NCI-H2196 treated with DMSO at 0.1 percent for 48 hours (cell line): ENCODE measurements around the gene MBTPS1.
A peak's percentile ranks its signal among the peaks of the same experiment; 100 is the strongest.

Source experiments
- DNase-seq: peaks from one replicate; lab custom pipeline; 2025; ENCODE audit not compliant: unreplicated experiment; lab: John Stamatoyannopoulos, UW

MBTPS1 gene

DNA sequence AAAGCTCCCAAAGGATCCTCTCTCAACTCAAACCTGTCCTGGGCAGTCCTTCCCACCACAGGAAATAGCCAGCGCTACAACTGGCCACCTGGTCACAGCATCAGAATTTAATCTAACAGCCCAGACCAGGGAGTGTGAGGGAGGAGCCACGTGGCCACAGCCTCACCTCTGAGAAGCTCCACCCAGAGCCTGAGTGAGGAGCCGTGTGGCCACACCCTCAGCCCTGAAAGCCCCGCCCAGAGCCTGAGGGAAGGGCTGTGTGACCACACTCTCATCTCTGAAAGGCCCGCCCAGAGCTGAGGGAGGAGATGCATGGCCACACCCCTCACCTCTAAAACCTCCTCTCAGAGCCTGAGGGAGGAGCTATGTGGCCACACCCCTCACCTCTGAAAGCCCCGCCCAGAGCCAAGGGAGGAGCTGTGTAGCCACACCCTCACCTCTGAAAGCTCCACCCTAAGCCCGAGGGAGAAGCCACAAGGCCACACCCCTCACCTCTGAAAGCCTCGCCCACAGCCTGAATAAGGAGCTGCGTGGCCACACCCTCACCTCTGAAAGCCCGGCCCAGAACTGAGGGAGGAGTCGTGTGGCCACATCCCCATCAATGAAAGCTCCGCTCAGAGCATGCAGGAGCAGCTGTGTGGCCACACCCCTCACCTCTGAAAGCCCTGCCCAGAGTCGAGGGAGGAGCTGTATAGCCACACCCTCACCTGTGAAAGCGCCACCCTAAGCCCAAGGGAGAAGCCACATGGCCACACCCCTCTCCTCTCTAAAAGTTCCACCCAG, 102.8 kb downstream of the MBTPS1 start:
- peak; percentile 79 for DNase-seq

DNA sequence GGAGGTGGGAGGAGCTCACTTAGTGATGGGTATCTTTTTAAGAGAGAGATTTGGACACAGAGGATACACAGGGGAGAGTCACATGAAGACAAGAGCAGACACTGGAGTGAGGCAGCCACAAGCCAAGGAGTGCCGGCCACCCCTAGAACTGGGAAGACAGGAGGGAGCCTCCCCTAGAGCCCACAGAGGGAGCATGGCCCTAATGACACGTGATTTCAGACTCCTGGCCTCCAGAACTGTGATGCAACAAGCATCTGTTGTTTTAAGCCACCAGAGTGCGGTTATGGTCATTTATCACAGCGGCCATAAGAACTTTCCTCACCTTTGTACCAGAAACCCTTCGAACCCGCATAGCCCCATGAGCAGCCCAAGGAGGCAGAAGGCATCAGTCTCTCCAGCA, 107.5 kb downstream of the MBTPS1 start:
- no peak for DNase-seq

DNA sequence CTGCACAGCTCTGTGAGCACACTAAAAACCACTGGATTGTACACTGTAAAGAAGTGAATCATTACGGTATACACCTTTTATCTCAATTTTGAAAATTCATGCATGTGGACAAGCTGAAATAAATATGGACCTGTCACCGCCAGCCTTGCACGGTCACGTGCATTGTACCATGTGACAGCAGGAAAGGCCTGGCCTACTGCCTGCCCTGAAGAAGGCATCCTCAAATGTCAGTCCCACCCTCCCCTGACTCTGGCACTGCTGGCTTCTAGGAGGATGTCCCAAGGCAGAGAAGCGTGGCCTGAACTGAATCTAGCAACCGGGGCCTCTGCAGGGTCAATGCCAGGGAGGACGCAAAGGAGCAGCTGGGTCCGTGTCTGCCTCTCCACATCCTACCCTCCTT, 108.8 kb downstream of the MBTPS1 start:
- no peak for DNase-seq

DNA sequence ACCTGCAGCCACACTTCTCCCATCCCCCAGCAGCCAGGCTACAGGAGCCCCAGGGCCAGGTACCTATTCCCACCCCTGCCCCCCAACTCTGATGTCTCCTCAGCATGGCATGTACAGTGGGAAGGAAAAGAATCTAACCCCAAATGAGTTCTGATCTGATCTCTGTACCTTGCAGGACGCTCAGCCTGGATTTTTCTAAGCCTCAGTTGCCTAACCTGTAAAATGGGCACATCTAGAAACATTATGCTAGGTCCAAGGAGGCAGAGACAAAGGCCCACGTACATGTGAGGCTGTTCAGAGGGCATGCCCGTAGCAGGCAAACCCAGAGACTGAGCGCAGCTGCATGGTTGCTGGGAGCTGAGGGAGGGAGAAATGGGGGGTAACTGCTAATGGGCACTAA, 109.2 kb downstream of the MBTPS1 start:
- DNase-seq: no peak

DNA sequence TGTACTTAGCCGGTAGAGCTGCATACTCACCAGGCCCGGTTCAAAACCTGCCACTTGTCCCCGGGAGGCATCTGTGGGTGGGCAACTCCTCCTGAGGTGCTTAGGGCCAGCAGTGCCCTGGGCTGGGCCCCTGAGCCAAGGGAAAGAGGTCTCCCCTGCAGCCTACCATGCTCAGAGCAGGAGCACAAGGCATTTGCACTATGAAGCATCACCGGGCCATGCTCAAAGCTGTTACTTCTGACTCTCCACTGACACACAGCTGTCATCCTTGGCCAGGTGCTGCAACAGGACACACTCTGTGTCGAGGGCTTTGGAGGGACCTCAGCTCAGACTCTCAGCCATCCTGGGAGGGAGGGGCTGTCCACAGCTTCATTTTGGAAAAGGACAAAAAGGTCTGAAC, 111.4 kb downstream of the MBTPS1 start:
- DNase-seq: no peak

DNA sequence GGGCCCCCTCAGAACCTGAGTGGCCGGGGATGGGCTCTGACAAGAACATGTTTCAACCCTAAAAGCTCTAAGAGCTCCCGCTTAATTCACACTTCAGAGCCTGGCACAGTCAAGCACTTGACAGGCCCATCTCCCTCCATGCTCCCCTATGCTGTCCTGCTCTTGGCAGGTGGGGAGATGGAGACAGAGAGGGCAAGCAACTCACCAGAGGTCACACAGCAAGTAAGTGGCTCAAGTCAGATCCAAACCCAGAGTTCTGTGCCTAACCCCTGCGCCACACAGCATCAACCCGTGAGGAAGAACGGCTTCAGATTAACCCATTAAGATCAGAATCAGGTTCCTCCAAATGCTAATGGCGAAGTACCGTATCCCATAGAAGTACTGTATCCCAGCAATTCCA, 112.3 kb downstream of the MBTPS1 start:
- DNase-seq: no peak
